K562 (cell line): ENCODE data around the gene TRPV6. TPM values are rescaled to one million over a fixed set of nuclear protein-coding genes. Genes with fewer than 3 reads are reported as not detected.
A peak's percentile ranks its signal among the peaks of the same experiment; 100 is the strongest.

Experiments
- ATF2 ChIP-seq: sonication (generic); formaldehyde crosslinking; IDR thresholded peaks from 2 replicates; pipeline ENCODE4 v1.8.1; 2022; ENCODE audit warnings: missing genetic modification reagents
- E4F1 ChIP-seq: fragments of 250-450 bp; sonication (Bioruptor Pico); IDR thresholded peaks from 2 replicates; pipeline ENCODE4 v1.5.0; 2021; ENCODE audit warnings: mild to moderate bottlenecking, borderline replicate concordance
- FIP1L1 ChIP-seq: fragments of 200-400 bp; formaldehyde crosslinking; IDR thresholded peaks from 2 replicates; pipeline ENCODE4 v1.6.1; 2018; ENCODE audit warnings: mild to moderate bottlenecking, low read depth, low read length; ENCODE audit not compliant: poor library complexity, severe bottlenecking
- FOXJ2 ChIP-seq: fragments of 200-800 bp; sonication (Bioruptor generic); IDR thresholded peaks from 2 replicates; pipeline ENCODE4 v1.6.1; 2016; ENCODE audit warnings: missing genetic modification characterization, missing compliant biosample characterization
- KDM4B ChIP-seq, 2 experiments: fragments of 450-650 bp in 1 of 2; sonication (generic) in 1 of 2; IDR thresholded peaks; 2 replicates each; pipeline ENCODE4 v1.6.1; 2016 to 2017; ENCODE audit warnings: borderline replicate concordance in 2 of 2, antibody characterized with exemption in 1 of 2, low read depth in 1 of 2, mild to moderate bottlenecking in 1 of 2
- KDM5B ChIP-seq: fragments of 200-600 bp; sonication (generic); IDR thresholded peaks from 2 replicates; pipeline ENCODE4 v1.6.1; 2012; ENCODE audit warnings: low read depth, mild to moderate bottlenecking, moderate library complexity, low read length, control low read depth, inconsistent platforms; ENCODE audit not compliant: insufficient replicate concordance
- MED1 ChIP-seq: sonication (generic); formaldehyde crosslinking; IDR thresholded peaks from 2 replicates; pipeline ENCODE4 v1.8.1; 2023; ENCODE audit warnings: missing genetic modification reagents, borderline replicate concordance
- MLLT1 ChIP-seq, 2 experiments: fragments of 450-650 bp; IDR thresholded peaks; 2 replicates each; pipeline ENCODE4 v1.6.1; 2016
- MNT ChIP-seq, 2 experiments: fragments of 450-650 bp; conservative IDR thresholded peaks; 2 replicates each; pipeline ENCODE4 v1.6.1; 2017; ENCODE audit warnings: mild to moderate bottlenecking in 2 of 2, moderate library complexity in 2 of 2
- POLR2A ChIP-seq: fragments of 450-650 bp; conservative IDR thresholded peaks from 2 replicates; pipeline ENCODE4 v1.6.1; 2016
- POLR2B ChIP-seq: fragments of 450-650 bp; IDR thresholded peaks from 2 replicates; pipeline ENCODE4 v1.6.1; 2018; ENCODE audit warnings: low read depth; ENCODE audit not compliant: partially characterized antibody
- POLR2G ChIP-seq: fragments of 200-400 bp; formaldehyde crosslinking; IDR thresholded peaks from 2 replicates; pipeline ENCODE4 v1.6.1; 2017; ENCODE audit warnings: low read depth, mild to moderate bottlenecking, antibody characterized with exemption, low read length, moderate library complexity
- SAP30 ChIP-seq: fragments of 200-600 bp; sonication (generic); IDR thresholded peaks from 2 replicates; pipeline ENCODE4 v1.6.1; 2012; ENCODE audit warnings: borderline replicate concordance, low read depth, mild to moderate bottlenecking, moderate library complexity, low read length, control low read depth, inconsistent platforms; ENCODE audit not compliant: insufficient read depth, poor library complexity, severe bottlenecking
- SMAD3 ChIP-seq: fragments of 450-650 bp; formaldehyde crosslinking; conservative IDR thresholded peaks from 2 replicates; pipeline ENCODE4 v1.4.0; 2020; ENCODE audit warnings: mild to moderate bottlenecking
- ZBTB49 ChIP-seq: sonication (generic); formaldehyde crosslinking; IDR thresholded peaks from 2 replicates; pipeline ENCODE4 v1.8.0; 2022; ENCODE audit warnings: missing genetic modification reagents, mild to moderate bottlenecking, borderline replicate concordance
- ZNF12 ChIP-seq: sonication (generic); formaldehyde crosslinking; IDR thresholded peaks from 2 replicates; pipeline ENCODE4 v1.4.0; 2020; ENCODE audit warnings: mild to moderate bottlenecking, missing genetic modification reagents
- polyA plus RNA-seq, 8 experiments: library from polyadenylated mRNA; depleted of rRNA in 4 of 8; stranded (reverse) in 5 of 8; unstranded in 3 of 8; fragments of >200 nt; fragmentation: Nextera tagmentation in 2 of 8; fragmentation: Illumina TruSeq in 1 of 8; extraction: Ambion mirVana in 2 of 8; extraction: Trizol in 1 of 8; gene quantifications; 2 replicates each; pipeline versions ENCODE4 v1.2.1 to v1.2.3, GENCODE V29; 2011 to 2014; ENCODE audit warnings: inconsistent platforms in 1 of 8, missing spikeins in 1 of 8
- total RNA-seq, 7 experiments: library from RNA; depleted of rRNA in 6 of 7; stranded (reverse); fragments of >200 nt in 6 of 7; fragmentation: Illumina TruSeq in 2 of 7; extraction: Trizol in 2 of 7; gene quantifications; 2 replicates each; pipeline versions ENCODE4 v1.2.1 to v1.2.3, GENCODE V29; 2011 to 2021; ENCODE audit warnings: low replicate concordance in 1 of 7

Gene TRPV6
- total and polyA plus RNA-seq, 9 of the 15 experiments (the other 6 are each of a cell fraction or from before 2014, with no cell fraction given) = 0.04 to 0.36 (median 0.11) TPM

GRCh38 chr7:142854372-142855113, 31.0 kb downstream of the TRPV6 start, which contains the start of gene EPHB6 (continued):
- TF ChIP-seq MNT (conservative IDR thresholded peaks at IDR 0.05) = peak in 1 of 2 experiments; percentile 19; a peak in 2 of 4 replicates
- 0 out of 2 replicates have a peak, but pooled peaks have one; percentile 37 for TF ChIP-seq POLR2A
- TF ChIP-seq POLR2B = no peak
- peak; percentile 79 for TF ChIP-seq POLR2G
- TF ChIP-seq KDM5B = peak; percentile 29
- TF ChIP-seq SAP30 = peak; percentile 73
- no peak for TF ChIP-seq ZNF12
- no peak for TF ChIP-seq MED1 (CRISPR knock-in tag)
- 0 out of 4 replicates have a peak, but pooled peaks of 1 of the 2 experiments have one; percentile 29 for TF ChIP-seq MLLT1 (IDR thresholded peaks at IDR 0.05)
- peak in 1 of 2 experiments; percentile 52; a peak in 1 of 4 replicates for TF ChIP-seq KDM4B (IDR thresholded peaks at IDR 0.05; ENCODE audit: borderline replicate concordance in 2 of 2, low read depth in 1 of 2)
- TF ChIP-seq ATF2 (CRISPR knock-in tag) = no peak
- TF ChIP-seq SMAD3 (CRISPR knock-in tag) = no peak
- TF ChIP-seq FIP1L1 = no peak
- TF ChIP-seq ZBTB49 (CRISPR knock-in tag) = no peak
- TF ChIP-seq FOXJ2 = no peak
- TF ChIP-seq E4F1 (CRISPR knock-in tag) = no peak
